RWPE1 (cell line): ENCODE measurements around the gene SERGEF.

Experiments
- CTCF ChIA-PET: fragments of 350-600 bp; sonication (Branson Sonifier 250); formaldehyde crosslinking; extraction: SDS; loops from one replicate; lab custom pipeline; 2021; lab: Yijun Ruan, JAX
- POLR2A ChIA-PET: fragments of 400-600 bp; formaldehyde crosslinking; extraction: SDS; loops from one replicate; lab custom pipeline; 2020; ENCODE audit warnings: antibody characterized with exemption; ENCODE audit not compliant: low non-redundant PET; lab: Yijun Ruan, JAX
- DNase-seq: peaks from one replicate; pipeline ENCODE4 v3.0.0; 2012; ENCODE audit warnings: low spot score
- H3K27ac ChIP-seq: fragments of 450-650 bp; 2 replicates; pipeline ENCODE4 v1.5.1; 2017
- CTCF ChIP-seq: fragments of 450-650 bp; conservative IDR thresholded peaks from 2 replicates; pipeline ENCODE4 v1.5.1; 2017; ENCODE audit warnings: low read depth, mild to moderate bottlenecking

Gene SERGEF

DNA sequence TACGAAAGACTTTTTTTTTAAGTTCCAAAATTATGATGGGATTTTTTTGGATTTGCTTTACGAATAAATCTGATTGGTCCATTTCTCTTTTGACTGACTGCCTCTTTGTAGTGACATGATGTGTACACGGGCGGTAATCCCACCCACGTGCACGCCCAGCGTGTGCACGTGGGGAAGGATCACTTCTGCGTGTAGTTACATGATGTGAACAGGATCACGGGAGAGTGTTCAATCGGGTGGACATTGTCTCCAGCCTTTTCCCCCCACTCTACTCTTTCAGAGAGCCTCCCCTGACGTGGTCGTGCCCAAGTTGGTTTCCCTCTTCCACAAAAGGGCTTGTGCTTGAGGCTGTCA is 235.1 kb downstream of the SERGEF start:
- no peak for TF ChIP-seq CTCF
- CTCF ChIA-PET = no interaction called here
- POLR2A ChIA-PET = no interaction called here
- DNase-seq = no peak
- no peak overlapping the region for H3K27ac ChIP-seq

GRCh38 chr11:17777086-17777737 is 235.6 kb downstream of the SERGEF start:
- no peak for TF ChIP-seq CTCF
- no peak for DNase-seq
- ChIA-PET CTCF (no interaction called here), POLR2A (no interaction called here)
- no peak overlapping the region for H3K27ac ChIP-seq

GRCh38 chr11:17776212-17776875 is 236.5 kb downstream of the SERGEF start:
- H3K27ac ChIP-seq = no peak overlapping the region
- DNase-seq = no peak
- POLR2A ChIA-PET = no interaction called here
- CTCF ChIA-PET = no interaction called here
- TF ChIP-seq CTCF = no peak

- DNase-seq = no peak
- POLR2A ChIA-PET = no interaction called here
- no peak overlapping the region for H3K27ac ChIP-seq
- CTCF ChIA-PET = no interaction called here
- no peak for TF ChIP-seq CTCF
These were observed 237.2 kb downstream of the SERGEF start for GRCh38 chr11:17775507-17776211.

DNA sequence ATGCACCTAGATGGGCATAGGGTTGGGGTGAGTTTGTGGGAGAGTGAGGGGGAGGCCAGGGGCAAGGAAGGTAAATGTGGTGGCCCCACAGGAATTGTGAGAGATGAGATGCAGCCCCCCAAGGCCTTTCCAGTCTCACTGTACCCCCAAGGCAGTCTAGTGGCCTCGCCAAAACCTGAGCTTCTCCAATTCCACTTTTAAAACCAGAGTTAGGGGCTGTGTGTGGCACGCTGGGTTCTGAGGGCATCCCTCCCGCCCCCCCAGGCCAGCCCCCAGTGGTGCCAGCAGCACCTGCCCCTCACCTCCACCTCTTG is 237.9 kb downstream of the SERGEF start:
- ChIA-PET POLR2A (no interaction called here), CTCF (interaction anchor here (0.6 to 0.7 kb wide), 2 partner anchors 131 to 339 kb away, joined by 3 to 4 read pairs; no protein-coding TSS in a partner anchor)
- TF ChIP-seq CTCF = no peak
- H3K27ac ChIP-seq = no peak overlapping the region
- no peak for DNase-seq

GRCh38 chr11:17774232-17775034 is 238.4 kb downstream of the SERGEF start:
- no peak for DNase-seq
- ChIA-PET CTCF (interaction anchor here (0.5 to 0.7 kb wide), 4 partner anchors 18 to 1149 kb away, joined by 3 to 4 read pairs (median 3); no protein-coding TSS in a partner anchor), POLR2A (no interaction called here)
- H3K27ac ChIP-seq = no peak overlapping the region
- TF ChIP-seq CTCF = no peak
